Fibroblast of skin of abdomen (primary cell): ENCODE data around the gene PCDHGA7.
"Not testable (repeated sequence)": the region's sequence is repeated elsewhere in the genome, so short reads cannot be mapped to it uniquely, and the experiment has no call there.

ENCODE experiments used
- DNase-seq: peaks from one replicate; pipeline ENCODE4 v3.0.0-alpha.2; 2013

Gene PCDHGA7

DNA sequence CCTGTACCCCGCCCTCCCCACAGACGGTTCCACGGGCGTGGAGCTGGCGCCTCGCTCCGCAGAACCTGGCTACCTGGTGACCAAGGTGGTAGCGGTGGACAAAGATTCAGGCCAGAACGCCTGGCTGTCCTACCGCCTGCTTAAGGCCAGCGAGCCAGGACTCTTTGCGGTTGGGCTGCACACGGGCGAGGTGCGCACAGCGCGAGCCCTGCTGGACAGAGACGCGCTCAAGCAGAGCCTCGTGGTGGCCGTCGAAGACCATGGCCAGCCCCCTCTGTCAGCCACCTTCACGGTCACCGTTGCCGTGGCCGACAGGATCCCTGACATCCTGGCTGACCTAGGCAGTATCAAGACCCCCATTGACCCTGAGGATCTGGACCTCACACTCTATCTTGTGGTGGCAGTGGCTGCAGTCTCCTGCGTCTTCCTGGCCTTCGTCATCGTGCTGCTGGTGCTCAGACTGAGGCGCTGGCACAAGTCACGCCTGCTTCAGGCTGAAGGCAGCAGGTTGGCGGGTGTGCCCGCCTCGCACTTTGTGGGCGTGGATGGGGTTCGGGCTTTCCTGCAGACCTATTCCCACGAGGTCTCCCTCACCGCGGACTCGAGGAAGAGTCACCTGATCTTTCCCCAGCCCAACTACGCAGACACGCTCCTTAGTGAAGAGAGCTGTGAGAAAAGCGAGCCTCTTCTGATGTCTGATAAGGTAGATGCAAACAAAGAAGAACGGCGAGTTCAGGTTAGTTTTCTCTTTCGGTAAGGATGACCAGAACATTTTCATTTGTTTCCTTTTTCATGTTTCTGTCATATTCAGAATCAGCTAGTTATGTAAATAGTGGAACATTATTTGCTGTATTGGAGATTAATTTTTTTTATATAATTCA is 16.3 kb upstream of the PCDHGA7 start:
- no peak for DNase-seq

DNA sequence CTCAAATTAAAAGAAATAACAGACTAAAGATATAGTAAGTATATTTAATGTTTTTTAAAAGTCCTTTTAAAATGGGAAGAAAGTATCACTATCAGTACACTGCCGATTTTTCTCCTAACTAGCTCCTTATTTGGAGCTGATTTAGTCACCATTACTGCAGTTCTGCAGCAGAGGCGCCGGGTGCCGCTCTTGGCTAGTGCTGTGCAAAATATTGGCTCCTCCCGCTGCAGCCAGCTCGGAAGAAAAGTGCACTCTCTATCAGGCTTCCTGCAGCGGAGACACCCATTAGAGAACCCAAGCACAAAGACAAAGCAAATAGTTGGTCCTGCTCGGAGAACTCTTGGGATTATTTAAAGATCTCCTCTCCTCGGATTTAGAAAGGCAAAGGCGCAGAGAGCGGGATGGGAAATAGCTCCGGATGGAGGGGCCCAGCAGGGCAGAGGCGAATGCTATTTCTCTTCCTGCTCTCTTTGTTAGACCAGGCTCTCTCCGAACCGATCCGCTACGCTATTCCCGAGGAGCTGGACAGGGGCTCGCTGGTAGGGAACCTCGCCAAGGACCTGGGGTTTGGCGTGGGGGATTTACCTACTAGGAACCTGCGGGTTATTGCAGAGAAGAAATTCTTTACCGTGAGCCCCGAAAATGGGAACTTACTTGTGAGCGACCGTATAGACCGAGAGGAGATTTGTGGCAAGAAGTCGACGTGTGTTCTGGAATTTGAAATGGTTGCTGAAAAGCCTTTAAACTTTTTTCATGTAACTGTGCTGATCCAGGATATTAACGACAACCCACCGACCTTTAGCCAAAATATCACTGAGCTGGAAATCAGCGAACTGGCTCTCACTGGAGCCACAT is 12.3 kb upstream of the PCDHGA7 start, which contains the start of gene PCDHGB3:
PCDHGB3 (plus strand) TSS at position 249 of the 855 bp plus-strand sequence; CDS start at position 402, 153 bp downstream.
- peak; percentile 63 for DNase-seq

DNA sequence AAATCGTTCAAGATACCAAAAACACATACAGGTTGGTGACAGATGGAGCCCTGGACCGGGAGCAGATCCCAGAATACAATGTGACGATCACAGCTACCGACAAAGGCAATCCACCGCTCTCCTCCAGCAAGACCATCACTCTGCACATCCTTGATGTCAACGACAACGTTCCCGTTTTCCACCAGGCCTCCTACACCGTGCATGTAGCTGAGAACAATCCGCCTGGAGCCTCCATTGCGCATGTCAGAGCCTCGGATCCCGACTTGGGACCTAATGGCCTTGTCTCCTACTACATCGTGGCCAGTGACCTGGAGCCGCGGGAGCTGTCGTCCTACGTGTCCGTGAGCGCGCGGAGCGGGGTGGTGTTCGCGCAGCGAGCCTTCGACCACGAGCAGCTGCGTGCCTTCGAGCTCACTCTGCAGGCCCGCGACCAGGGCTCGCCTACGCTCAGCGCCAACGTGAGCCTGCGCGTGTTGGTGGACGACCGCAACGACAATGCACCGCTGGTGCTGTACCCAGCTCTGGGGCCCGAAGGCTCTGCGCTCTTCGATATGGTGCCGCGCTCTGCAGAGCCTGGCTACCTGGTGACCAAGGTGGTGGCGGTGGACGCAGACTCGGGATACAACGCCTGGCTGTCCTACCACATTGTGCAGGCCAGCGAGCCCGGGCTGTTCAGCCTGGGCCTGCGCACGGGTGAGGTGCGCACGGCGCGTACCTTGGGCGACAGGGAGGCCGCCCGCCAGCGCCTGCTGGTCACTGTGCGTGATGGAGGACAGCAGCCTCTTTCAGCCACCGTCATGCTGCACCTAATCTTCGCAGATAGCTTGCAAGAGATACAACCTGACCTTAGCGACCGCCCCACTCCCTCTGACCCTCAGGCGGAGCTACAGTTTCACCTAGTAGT is 10.7 kb upstream of the PCDHGA7 start:
- no peak for DNase-seq

DNA sequence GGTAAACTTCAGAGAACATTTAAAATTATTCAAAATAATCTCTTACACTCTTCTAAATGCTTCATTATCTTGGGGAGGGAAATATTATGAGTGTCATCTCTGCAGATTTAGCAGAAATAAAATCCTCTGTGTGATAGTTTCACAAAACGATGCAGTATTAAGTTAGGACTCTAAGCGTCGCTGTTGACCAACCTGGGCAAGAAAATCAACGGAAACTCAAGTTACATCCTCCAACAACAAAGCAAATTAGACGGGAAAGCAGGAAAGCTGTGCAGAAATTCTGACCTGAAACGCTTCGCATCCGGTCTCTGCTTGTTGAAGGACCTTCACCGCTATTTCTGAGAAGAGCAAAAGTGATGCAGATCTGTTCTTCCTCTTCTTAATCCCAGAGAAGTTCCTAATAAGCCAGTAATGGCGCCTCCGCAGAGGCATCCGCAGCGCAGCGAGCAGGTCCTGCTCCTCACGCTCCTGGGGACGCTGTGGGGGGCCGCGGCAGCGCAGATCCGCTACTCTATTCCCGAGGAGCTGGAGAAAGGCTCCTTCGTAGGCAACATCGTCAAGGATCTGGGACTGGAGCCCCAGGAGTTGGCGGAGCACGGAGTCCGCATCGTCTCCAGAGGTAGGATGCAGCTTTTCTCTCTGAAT is 8.7 kb upstream of the PCDHGA7 start, which contains the start of gene PCDHGA6:
PCDHGA6 (plus strand) TSS at position 219 of the 645 bp plus-strand sequence; CDS start at position 412, 193 bp downstream.
- peak; percentile 27 for DNase-seq

DNA sequence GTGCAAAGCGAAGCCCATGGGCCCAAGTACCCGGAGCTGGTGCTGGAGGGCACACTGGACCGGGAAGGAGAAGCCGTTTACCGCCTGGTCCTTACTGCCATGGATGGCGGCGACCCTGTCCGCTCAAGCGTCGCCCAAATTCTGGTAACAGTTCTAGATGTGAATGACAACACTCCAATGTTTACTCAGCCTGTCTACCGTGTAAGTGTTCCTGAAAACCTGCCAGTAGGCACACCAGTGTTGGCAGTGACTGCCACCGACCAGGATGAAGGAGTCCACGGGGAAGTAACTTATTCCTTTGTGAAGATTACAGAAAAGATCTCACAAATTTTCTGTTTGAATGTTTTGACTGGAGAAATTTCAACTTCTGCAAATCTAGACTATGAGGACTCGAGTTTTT is 7.9 kb upstream of the PCDHGA7 start:
- no peak for DNase-seq

DNA sequence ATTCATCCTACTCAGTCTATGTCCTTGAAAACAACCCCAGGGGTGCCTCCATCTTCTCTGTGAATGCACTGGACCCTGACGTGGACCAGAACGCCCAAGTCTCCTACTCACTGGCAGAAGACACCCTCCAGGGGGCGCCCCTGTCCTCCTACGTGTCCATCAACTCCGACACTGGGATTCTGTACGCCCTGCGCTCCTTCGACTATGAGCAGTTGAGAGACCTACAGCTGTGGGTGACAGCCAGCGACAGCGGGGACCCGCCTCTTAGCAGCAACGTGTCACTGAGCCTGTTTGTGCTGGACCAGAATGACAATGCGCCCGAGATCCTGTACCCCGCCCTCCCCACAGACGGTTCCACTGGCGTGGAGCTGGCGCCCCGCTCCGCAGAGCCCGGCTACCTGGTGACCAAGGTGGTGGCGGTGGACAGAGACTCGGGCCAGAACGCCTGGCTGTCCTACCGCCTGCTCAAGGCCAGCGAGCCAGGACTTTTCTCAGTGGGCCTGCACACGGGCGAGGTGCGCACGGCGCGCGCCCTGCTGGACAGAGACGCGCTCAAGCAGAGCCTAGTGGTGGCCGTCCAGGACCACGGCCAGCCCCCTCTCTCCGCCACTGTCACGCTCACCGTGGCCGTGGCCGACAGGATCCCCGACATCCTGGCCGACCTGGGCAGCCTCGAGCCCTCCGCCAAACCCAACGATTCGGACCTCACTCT is 6.9 kb upstream of the PCDHGA7 start:
- not testable (repeated sequence) for DNase-seq

DNA sequence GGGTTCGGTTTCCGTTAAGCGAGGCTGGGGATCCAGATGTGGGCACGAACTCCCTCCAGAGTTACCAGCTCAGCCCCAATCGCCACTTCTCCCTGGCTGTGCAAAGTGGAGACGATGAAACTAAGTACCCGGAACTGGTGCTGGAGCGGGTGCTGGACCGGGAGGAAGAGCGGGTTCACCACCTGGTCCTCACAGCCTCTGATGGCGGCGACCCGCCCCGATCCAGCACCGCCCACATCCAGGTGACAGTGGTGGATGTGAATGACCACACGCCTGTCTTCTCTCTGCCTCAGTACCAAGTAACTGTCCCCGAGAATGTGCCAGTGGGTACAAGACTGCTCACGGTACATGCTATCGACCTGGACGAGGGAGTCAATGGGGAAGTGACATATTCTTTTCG is 803 bp downstream of the PCDHGA7 start:
- DNase-seq = no peak

DNA sequence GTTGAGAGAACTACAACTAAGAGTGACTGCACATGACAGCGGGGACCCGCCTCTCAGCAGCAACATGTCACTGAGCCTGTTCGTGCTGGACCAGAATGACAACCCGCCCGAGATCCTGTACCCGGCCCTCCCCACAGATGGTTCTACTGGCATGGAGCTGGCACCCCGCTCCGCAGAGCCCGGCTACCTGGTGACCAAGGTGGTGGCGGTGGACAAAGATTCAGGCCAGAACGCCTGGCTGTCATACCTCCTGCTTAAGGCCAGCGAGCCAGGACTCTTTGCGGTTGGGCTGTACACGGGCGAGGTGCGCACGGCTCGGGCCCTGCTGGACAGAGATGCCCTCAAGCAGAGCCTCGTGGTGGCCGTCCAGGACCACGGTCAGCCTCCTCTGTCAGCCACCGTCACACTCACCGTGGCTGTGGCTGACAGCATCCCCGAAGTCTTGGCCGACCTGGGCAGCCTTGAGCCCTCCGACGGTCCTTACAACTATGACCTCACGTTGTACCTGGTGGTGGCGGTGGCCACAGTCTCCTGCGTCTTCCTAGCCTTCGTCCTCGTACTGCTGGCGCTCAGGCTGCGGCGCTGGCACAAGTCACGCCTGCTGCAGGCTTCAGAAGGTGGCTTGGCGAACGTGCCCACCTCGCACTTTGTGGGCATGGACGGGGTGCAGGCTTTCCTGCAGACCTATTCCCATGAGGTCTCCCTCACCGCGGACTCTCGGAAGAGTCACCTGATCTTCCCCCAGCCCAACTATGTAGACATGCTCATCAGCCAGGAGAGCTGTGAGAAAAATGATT is 2.1 kb downstream of the PCDHGA7 start:
- no peak for DNase-seq

DNA sequence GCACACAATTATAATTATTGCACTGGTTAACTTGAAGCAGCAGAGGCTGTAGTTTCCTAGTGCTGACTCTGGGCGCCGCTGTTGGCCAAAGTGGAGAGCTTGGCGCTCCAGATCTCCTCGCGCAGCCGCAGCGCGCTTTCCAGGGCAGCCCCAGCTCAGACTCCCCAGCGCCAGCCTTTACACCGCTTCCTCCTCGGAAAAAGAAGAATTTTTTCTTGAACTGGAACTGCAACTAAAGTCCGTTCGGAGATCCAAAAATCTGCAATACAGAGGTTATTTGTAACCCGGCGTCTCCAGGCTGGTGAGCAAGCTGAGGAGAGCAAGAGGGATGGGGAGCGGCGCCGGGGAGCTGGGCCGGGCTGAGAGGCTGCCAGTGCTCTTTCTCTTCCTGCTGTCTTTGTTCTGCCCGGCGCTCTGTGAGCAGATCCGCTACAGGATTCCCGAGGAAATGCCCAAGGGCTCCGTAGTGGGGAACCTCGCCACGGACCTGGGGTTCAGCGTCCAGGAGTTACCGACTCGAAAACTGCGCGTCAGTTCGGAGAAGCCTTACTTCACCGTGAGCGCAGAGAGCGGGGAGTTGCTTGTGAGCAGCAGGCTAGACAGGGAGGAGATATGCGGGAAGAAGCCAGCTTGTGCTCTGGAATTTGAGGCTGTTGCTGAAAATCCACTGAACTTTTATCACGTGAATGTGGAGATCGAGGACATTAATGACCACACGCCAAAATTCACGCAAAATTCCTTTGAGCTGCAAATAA is 5.2 kb downstream of the PCDHGA7 start, which contains the start of gene PCDHGB4:
PCDHGB4 (plus strand) TSS at position 142 of the 755 bp plus-strand sequence; CDS start at position 329, 187 bp downstream.
- DNase-seq = peak; percentile 54

DNA sequence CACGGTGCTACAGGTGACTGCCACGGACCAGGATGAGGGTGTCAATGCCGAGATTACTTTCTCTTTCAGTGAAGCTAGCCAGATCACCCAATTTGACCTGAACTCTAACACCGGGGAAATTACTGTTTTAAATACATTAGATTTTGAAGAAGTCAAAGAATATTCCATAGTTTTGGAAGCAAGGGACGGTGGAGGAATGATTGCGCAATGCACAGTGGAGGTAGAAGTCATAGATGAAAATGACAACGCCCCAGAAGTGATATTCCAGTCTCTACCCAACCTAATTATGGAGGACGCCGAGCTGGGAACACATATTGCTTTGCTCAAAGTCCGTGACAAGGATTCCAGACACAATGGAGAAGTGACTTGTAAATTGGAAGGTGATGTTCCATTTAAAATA is 6.1 kb downstream of the PCDHGA7 start:
- no peak for DNase-seq

DNA sequence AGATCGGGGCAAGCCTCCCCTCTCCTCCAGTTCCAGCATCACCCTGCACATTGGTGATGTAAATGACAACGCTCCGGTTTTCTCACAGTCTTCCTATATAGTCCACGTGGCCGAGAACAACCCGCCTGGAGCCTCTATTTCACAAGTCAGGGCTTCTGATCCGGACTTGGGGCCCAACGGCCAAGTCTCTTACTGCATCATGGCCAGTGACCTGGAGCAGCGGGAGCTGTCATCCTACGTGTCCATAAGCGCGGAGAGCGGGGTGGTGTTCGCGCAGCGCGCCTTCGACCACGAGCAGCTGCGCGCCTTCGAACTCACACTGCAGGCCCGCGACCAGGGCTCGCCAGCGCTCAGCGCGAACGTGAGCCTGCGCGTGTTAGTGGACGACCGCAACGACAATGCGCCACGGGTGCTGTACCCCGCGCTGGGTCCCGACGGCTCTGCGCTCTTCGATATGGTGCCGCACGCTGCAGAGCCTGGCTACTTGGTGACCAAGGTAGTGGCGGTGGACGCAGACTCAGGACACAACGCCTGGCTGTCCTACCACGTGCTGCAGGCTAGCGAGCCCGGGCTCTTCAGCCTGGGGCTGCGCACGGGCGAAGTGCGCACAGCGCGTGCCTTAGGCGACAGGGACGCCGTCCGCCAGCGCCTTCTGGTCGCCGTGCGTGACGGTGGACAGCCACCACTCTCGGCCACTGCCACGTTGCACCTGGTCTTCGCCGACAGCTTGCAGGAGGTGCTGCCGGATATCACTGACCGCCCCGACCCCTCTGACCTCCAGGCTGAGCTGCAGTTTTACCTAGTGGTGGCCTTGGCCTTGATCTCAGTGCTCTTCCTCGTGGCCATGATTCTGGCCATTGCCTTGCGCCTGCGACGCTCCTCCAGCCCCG is 6.9 kb downstream of the PCDHGA7 start:
- DNase-seq = no peak

DNA sequence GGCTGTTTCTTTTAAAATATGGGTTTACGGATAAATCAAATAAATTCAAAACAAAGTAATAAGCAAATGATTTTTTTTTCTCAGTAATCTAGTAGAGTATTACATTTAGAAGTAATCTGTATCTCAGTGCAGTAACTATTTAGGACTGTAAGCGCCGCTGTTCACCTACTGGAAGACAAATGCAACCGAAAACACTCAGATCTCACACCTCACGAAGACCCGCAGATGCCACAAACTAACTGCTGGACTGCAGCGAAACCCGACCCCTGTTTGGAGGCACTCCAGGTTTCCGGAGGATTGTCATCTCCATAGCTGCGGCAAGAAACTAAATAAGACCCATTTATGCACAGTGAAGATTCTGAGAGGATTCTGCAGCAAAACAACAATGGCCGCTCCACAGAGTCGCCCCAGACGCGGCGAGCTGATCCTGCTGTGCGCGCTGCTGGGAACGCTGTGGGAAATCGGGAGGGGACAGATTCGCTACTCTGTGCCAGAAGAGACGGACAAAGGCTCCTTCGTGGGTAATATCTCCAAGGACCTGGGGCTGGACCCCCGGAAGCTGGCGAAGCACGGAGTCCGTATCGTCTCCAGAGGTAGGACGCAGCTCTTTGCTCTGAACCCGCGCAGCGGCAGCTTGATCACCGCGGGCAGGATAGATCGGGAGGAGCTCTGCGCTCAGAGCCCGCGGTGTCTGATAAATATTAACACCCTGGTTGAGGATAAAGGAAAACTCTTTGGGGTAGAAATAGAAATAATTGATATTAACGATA is 10.1 kb downstream of the PCDHGA7 start, which contains the start of gene PCDHGA8:
PCDHGA8 (plus strand) TSS at position 205 of the 770 bp plus-strand sequence; CDS start at position 386, 181 bp downstream.
- DNase-seq = peak; percentile 37

DNA sequence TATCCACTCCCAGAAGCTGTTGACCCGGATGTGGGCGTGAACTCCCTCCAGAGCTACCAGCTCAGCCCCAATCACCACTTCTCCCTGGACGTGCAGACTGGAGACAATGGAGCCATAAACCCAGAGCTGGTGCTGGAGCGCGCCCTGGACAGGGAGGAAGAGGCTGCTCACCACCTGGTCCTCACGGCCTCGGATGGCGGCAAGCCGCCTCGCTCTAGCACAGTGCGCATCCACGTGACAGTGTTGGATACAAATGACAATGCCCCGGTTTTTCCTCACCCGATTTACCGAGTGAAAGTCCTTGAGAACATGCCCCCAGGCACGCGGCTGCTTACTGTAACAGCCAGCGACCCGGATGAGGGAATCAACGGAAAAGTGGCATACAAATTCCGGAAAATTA is 10.7 kb downstream of the PCDHGA7 start:
- no peak for DNase-seq

DNA sequence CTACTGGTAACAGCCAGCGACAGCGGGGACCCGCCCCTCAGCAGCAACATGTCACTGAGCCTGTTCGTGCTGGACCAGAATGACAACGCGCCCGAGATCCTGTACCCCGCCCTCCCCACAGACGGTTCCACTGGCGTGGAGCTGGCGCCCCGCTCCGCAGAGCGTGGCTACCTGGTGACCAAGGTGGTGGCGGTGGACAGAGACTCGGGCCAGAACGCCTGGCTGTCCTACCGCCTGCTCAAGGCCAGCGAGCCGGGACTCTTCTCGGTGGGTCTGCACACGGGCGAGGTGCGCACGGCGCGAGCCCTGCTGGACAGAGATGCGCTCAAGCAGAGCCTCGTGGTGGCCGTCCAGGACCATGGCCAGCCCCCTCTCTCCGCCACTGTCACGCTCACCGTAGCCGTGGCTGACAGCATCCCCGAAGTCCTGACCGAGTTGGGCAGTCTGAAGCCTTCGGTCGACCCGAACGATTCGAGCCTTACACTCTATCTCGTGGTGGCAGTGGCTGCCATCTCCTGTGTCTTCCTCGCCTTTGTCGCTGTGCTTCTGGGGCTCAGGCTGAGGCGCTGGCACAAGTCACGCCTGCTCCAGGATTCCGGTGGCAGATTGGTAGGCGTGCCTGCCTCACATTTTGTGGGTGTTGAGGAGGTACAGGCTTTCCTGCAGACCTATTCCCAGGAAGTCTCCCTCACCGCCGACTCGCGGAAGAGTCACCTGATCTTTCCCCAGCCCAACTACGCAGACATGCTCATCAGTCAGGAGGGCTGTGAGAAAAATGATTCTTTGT is 12.1 kb downstream of the PCDHGA7 start:
- DNase-seq = not testable (repeated sequence)

DNA sequence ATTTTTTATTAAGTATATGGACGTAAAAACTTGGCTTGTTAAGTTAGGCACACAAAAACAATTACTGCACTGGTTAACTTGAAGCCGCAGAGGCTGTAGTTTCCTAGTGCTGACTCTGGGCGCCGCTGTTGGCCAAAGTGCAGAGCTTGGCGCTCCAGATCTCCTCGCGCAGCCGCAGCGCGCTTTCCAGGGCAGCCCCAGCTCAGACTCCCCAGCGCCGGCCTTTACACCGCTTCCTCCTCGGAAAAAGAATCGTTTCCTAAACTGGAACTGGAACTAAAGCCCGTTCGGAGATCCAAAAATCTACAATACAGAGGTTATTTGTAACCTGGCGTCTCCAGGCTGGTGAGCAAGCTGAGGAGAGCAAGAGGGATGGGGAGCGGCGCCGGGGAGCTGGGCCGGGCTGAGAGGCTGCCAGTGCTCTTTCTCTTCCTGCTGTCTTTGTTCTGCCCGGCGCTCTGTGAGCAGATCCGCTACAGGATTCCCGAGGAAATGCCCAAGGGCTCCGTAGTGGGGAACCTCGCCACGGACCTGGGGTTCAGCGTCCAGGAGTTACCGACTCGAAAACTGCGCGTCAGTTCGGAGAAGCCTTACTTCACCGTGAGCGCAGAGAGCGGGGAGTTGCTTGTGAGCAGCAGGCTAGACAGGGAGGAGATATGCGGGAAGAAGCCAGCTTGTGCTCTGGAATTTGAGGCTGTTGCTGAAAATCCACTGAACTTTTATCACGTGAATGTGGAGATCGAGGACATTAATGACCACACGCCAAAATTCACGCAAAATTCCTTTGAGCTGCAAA is 15.4 kb downstream of the PCDHGA7 start, which contains the start of gene PCDHGB5:
PCDHGB5 (plus strand) TSS at position 192 of the 796 bp plus-strand sequence; CDS start at position 373, 181 bp downstream.
- DNase-seq = peak; percentile 60
